K562 (cell line): ENCODE measurements around the gene ATP5PO. TPM values are rescaled to one million over a fixed set of nuclear protein-coding genes. Genes with fewer than 3 reads are reported as not detected.

ENCODE experiments used
- BCL6 ChIP-seq: fragments of 250-450 bp; sonication (Bioruptor Pico); IDR thresholded peaks from 2 replicates; pipeline ENCODE4 v1.4.0; 2020
- CBX5 ChIP-seq: IDR thresholded peaks from 2 replicates; pipeline ENCODE4 v1.6.1; 2014; ENCODE audit warnings: low read depth, borderline replicate concordance
- GABPA ChIP-seq: fragments of 200-800 bp; sonication (Bioruptor generic); conservative IDR thresholded peaks from 2 replicates; pipeline ENCODE4 v1.6.1; 2016; ENCODE audit warnings: low read depth, missing genetic modification characterization, missing compliant biosample characterization
- GATA2 ChIP-seq: sonication (generic); formaldehyde crosslinking; IDR thresholded peaks from 2 replicates; pipeline ENCODE4 v1.4.0; 2020; ENCODE audit warnings: mild to moderate bottlenecking, missing genetic modification reagents
- HDAC2 ChIP-seq: fragments of 450-650 bp; IDR thresholded peaks from 2 replicates; pipeline ENCODE4 v1.6.1; 2016; ENCODE audit warnings: mild to moderate bottlenecking
- OTX1 ChIP-seq: fragments of 450-650 bp; formaldehyde crosslinking; IDR thresholded peaks from 2 replicates; pipeline ENCODE4 v1.4.0; 2022; ENCODE audit warnings: mild to moderate bottlenecking
- POLR2H ChIP-seq: IDR thresholded peaks from 2 replicates; pipeline ENCODE4 v1.6.1; 2016; ENCODE audit warnings: missing genetic modification characterization, low read depth, mild to moderate bottlenecking, control low read depth, missing compliant biosample characterization, moderate library complexity
- PRDM10 ChIP-seq: fragments of 450-650 bp; IDR thresholded peaks from 2 replicates; pipeline ENCODE4 v1.6.1; 2018; ENCODE audit not compliant: partially characterized antibody
- SRSF3 ChIP-seq: fragments of 200-400 bp; formaldehyde crosslinking; IDR thresholded peaks from 2 replicates; pipeline ENCODE4 v1.6.1; 2016; ENCODE audit warnings: mild to moderate bottlenecking, low read length, moderate library complexity; ENCODE audit not compliant: insufficient read depth
- TBL1XR1 ChIP-seq, 2 experiments: IDR thresholded peaks; 2 replicates each; pipeline ENCODE4 v1.6.1; 2012; ENCODE audit warnings: improper control_type of control experiment in 2 of 2, low read length in 2 of 2, mild to moderate bottlenecking in 1 of 2
- ZNF232 ChIP-seq: sonication (generic); formaldehyde crosslinking; IDR thresholded peaks from 2 replicates; pipeline ENCODE4 v1.8.0; 2022; ENCODE audit warnings: mild to moderate bottlenecking, missing genetic modification reagents
- ZNF282 ChIP-seq: sonication (generic); formaldehyde crosslinking; IDR thresholded peaks from 2 replicates; pipeline ENCODE4 v1.8.1; 2023; ENCODE audit warnings: missing genetic modification reagents
- ZNF398 ChIP-seq: fragments of 250-450 bp; sonication (Bioruptor Pico); IDR thresholded peaks from 2 replicates; pipeline ENCODE4 v1.8.0; 2021; ENCODE audit warnings: moderate library complexity, mild to moderate bottlenecking, inconsistent platforms
- ZNF444 ChIP-seq: fragments of 250-450 bp; sonication (Bioruptor Pico); IDR thresholded peaks from 2 replicates; pipeline ENCODE4 v1.4.0; 2020; ENCODE audit warnings: mild to moderate bottlenecking, moderate library complexity
- polyA plus RNA-seq, 8 experiments: library from polyadenylated mRNA; depleted of rRNA in 4 of 8; stranded (reverse) in 5 of 8; unstranded in 3 of 8; fragments of >200 nt; fragmentation: Nextera tagmentation in 2 of 8; fragmentation: Illumina TruSeq in 1 of 8; extraction: Ambion mirVana in 2 of 8; extraction: Trizol in 1 of 8; gene quantifications; 2 replicates each; pipeline versions ENCODE4 v1.2.1 to v1.2.3, GENCODE V29; 2011 to 2014; ENCODE audit warnings: inconsistent platforms in 1 of 8, missing spikeins in 1 of 8
- total RNA-seq, 7 experiments: library from RNA; depleted of rRNA in 6 of 7; stranded (reverse); fragments of >200 nt in 6 of 7; fragmentation: Illumina TruSeq in 2 of 7; extraction: Trizol in 2 of 7; gene quantifications; 2 replicates each; pipeline versions ENCODE4 v1.2.1 to v1.2.3, GENCODE V29; 2011 to 2021; ENCODE audit warnings: low replicate concordance in 1 of 7
- TF ChIP-seq, protein P1 (sequence below): sonication (generic); formaldehyde crosslinking; IDR thresholded peaks from 2 replicates; pipeline ENCODE4 v1.8.0; 2022; ENCODE audit warnings: mild to moderate bottlenecking, missing genetic modification reagents
- TF ChIP-seq, protein P2 (sequence below): sonication (generic); formaldehyde crosslinking; IDR thresholded peaks from 2 replicates; pipeline ENCODE4 v1.8.0; 2022; ENCODE audit warnings: missing genetic modification reagents, mild to moderate bottlenecking, borderline replicate concordance
- TF ChIP-seq, protein P3 (sequence below): sonication (generic); formaldehyde crosslinking; IDR thresholded peaks from 2 replicates; pipeline ENCODE4 v1.9.0; 2022; ENCODE audit warnings: mild to moderate bottlenecking, missing genetic modification reagents

ATP5PO gene
- total and polyA plus RNA-seq, 9 of the 15 experiments (the other 6 are each of a cell fraction or from before 2014, with no cell fraction given) = 367 to 2,722 (median 808) TPM

DNA sequence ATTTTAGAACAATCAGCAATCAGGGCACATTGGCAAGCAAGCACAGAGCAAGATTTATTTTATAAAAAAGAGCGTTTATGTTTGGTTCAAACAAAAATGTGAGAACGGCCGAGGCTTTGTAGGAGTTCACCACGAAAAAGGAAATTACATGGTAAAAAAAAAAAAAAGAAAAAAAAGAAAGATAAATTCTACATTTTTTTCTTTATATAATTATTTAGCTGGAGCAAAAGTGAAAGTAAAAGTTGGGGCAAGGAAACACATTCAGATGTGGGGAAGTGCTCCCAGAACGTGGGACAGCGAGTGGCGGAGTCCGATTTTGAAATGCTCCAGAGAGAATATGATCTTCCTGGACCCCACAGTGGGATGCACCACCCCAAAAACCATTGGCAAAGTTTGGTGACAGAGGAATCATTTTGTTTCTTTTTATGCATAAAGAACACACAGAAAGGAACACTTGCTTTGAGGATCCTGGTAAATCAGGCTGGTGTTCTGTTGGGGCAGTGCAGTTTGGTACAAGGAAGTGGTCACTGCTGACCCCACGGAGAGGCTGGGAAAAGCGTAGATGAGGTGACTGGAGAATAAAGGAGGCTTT lies 16.3 kb upstream of the ATP5PO start (continued):
- TF ChIP-seq ZNF398 (no peak), GATA2 (CRISPR knock-in tag) (no peak), ZNF444 (no peak), PRDM10 (peak; percentile 35), SRSF3 (no peak), CBX5 (no peak), BCL6 (CRISPR knock-in tag) (no peak), POLR2H (tag) (0 out of 2 replicates have a peak, but pooled peaks have one; percentile 32), GABPA (tag) (peak; percentile 51), ZNF232 (no peak), ZNF282 (CRISPR knock-in tag) (no peak), HDAC2 (0 out of 2 replicates have a peak, but pooled peaks have one; percentile 14), OTX1 (CRISPR knock-in tag) (no peak), TBL1XR1 (IDR thresholded peaks at IDR 0.05; ENCODE audit: low read length in 2 of 2) (no peak)
- TF ChIP-seq, protein P1, sequence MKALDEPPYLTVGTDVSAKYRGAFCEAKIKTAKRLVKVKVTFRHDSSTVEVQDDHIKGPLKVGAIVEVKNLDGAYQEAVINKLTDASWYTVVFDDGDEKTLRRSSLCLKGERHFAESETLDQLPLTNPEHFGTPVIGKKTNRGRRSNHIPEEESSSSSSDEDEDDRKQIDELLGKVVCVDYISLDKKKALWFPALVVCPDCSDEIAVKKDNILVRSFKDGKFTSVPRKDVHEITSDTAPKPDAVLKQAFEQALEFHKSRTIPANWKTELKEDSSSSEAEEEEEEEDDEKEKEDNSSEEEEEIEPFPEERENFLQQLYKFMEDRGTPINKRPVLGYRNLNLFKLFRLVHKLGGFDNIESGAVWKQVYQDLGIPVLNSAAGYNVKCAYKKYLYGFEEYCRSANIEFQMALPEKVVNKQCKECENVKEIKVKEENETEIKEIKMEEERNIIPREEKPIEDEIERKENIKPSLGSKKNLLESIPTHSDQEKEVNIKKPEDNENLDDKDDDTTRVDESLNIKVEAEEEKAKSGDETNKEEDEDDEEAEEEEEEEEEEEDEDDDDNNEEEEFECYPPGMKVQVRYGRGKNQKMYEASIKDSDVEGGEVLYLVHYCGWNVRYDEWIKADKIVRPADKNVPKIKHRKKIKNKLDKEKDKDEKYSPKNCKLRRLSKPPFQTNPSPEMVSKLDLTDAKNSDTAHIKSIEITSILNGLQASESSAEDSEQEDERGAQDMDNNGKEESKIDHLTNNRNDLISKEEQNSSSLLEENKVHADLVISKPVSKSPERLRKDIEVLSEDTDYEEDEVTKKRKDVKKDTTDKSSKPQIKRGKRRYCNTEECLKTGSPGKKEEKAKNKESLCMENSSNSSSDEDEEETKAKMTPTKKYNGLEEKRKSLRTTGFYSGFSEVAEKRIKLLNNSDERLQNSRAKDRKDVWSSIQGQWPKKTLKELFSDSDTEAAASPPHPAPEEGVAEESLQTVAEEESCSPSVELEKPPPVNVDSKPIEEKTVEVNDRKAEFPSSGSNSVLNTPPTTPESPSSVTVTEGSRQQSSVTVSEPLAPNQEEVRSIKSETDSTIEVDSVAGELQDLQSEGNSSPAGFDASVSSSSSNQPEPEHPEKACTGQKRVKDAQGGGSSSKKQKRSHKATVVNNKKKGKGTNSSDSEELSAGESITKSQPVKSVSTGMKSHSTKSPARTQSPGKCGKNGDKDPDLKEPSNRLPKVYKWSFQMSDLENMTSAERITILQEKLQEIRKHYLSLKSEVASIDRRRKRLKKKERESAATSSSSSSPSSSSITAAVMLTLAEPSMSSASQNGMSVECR (CRISPR knock-in tag) = no peak
- TF ChIP-seq, protein P2, sequence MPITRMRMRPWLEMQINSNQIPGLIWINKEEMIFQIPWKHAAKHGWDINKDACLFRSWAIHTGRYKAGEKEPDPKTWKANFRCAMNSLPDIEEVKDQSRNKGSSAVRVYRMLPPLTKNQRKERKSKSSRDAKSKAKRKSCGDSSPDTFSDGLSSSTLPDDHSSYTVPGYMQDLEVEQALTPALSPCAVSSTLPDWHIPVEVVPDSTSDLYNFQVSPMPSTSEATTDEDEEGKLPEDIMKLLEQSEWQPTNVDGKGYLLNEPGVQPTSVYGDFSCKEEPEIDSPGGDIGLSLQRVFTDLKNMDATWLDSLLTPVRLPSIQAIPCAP (CRISPR knock-in tag) = no peak
- TF ChIP-seq, protein P3, sequence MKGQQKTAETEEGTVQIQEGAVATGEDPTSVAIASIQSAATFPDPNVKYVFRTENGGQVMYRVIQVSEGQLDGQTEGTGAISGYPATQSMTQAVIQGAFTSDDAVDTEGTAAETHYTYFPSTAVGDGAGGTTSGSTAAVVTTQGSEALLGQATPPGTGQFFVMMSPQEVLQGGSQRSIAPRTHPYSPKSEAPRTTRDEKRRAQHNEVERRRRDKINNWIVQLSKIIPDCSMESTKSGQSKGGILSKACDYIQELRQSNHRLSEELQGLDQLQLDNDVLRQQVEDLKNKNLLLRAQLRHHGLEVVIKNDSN (CRISPR knock-in tag) = no peak
